Stimulated activated naive CD8-positive, alpha-beta T cell treated with anti-CD3 and anti-CD28 coated beads, Interleukin-15, amount 100 ng/mL, for 72 hours (primary cell): ENCODE results near the gene ZBTB18.
"Not testable (repeated sequence)": the region's sequence is repeated elsewhere in the genome, so short reads cannot be mapped to it uniquely, and the experiment has no call there.

ENCODE experiments used
- ATAC-seq: fragments of 150-1000 bp; cut with Tn5 transposase; 2 replicates; pipeline ENCODE4 v1.10.0; 2021; ENCODE audit warnings: mild to moderate bottlenecking, moderate library complexity
- DNase-seq, 2 donors: peaks; one replicate each; pipeline ENCODE4 v3.0.0; 2021 to 2022
- H3K27ac Mint-ChIP-seq, 2 donors: one replicate each; pipeline ENCODE4 v1.8.0; 2022; ENCODE audit warnings: mild to moderate bottlenecking in 2 of 2, mixed read lengths in 2 of 2, moderate library complexity in 2 of 2
- H3K27me3 Mint-ChIP-seq: one replicate; pipeline ENCODE4 v1.8.0; 2022; ENCODE audit warnings: mixed read lengths
- H3K4me1 Mint-ChIP-seq: one replicate; pipeline ENCODE4 v1.8.0; 2022; ENCODE audit warnings: mild to moderate bottlenecking, mixed read lengths
- H3K4me3 Mint-ChIP-seq, 2 donors: one replicate each; pipeline ENCODE4 v1.8.0; 2022; ENCODE audit warnings: mild to moderate bottlenecking in 2 of 2, mixed read lengths in 2 of 2, moderate library complexity in 1 of 2
- H3K9me3 Mint-ChIP-seq, 2 donors: one replicate each; pipeline ENCODE4 v1.8.0; 2022; ENCODE audit warnings: mixed read lengths in 2 of 2

The ZBTB18 gene

GRCh38 chr1:244027491-244028145 is 23.5 kb upstream of the ZBTB18 start:
- Mint-ChIP-seq H3K27ac (no peak overlapping the region), H3K4me3 (no peak overlapping the region), H3K4me1 (no peaks in the 10 kb centered on the region), H3K27me3 (no peaks in the 10 kb centered on the region), H3K9me3 (no peaks in the 10 kb centered on the region)
- DNase-seq (no peak), ATAC-seq (no peak)

- Mint-ChIP-seq H3K9me3 (no peaks in the 10 kb centered on the region), H3K27ac (no peak overlapping the region), H3K27me3 (peaks cover 8% of the 10 kb centered on the region), H3K4me1 (no peaks in the 10 kb centered on the region), H3K4me3 (no peak overlapping the region)
- DNase-seq = no peak
- ATAC-seq = no peak
Observed at GRCh38 chr1:244028701-244029100, 22.4 kb upstream of the ZBTB18 start.

GRCh38 chr1:244029124-244029523 is 22.0 kb upstream of the ZBTB18 start:
- peaks cover 8% of the 10 kb centered on the region for H3K27me3 Mint-ChIP-seq
- ATAC-seq (no peak), DNase-seq (no peak)
- H3K27ac Mint-ChIP-seq = no peak overlapping the region
- no peak overlapping the region for H3K4me3 Mint-ChIP-seq
- no peaks in the 10 kb centered on the region for H3K9me3 Mint-ChIP-seq
- H3K4me1 Mint-ChIP-seq = no peaks in the 10 kb centered on the region

GRCh38 chr1:244030481-244031040 is 20.5 kb upstream of the ZBTB18 start:
- no peak overlapping the region for H3K27ac Mint-ChIP-seq
- no peak overlapping the region for H3K4me3 Mint-ChIP-seq
- no peak for ATAC-seq
- H3K27me3 Mint-ChIP-seq = peaks cover 8% of the 10 kb centered on the region
- DNase-seq = no peak
- H3K4me1 Mint-ChIP-seq = no peaks in the 10 kb centered on the region
- H3K9me3 Mint-ChIP-seq = no peaks in the 10 kb centered on the region

GRCh38 chr1:244035358-244035757 is 15.7 kb upstream of the ZBTB18 start:
- H3K27ac Mint-ChIP-seq = no peak overlapping the region
- no peak overlapping the region for H3K4me3 Mint-ChIP-seq
- H3K9me3 Mint-ChIP-seq = no peaks in the 10 kb centered on the region
- DNase-seq = no peak
- peaks cover 8% of the 10 kb centered on the region for H3K27me3 Mint-ChIP-seq
- no peaks in the 10 kb centered on the region for H3K4me1 Mint-ChIP-seq
- ATAC-seq = no peak

GRCh38 chr1:244037252-244037651 is 13.8 kb upstream of the ZBTB18 start:
- Mint-ChIP-seq H3K27ac (no peak overlapping the region), H3K9me3 (no peaks in the 10 kb centered on the region), H3K27me3 (peaks cover 8% of the 10 kb centered on the region), H3K4me3 (no peak overlapping the region), H3K4me1 (no peaks in the 10 kb centered on the region)
- ATAC-seq (no peak), DNase-seq (no peak)

- no peak overlapping the region for H3K4me3 Mint-ChIP-seq
Observed at GRCh38 chr1:244041466-244042120, 9.5 kb upstream of the ZBTB18 start.

GRCh38 chr1:244042293-244042692 is 8.8 kb upstream of the ZBTB18 start:
- ATAC-seq (no peak), DNase-seq (no peak)
- Mint-ChIP-seq H3K4me1 (peaks cover 23% of the 10 kb centered on the region), H3K4me3 (no peak overlapping the region), H3K9me3 (no peaks in the 10 kb centered on the region), H3K27me3 (no peaks in the 10 kb centered on the region), H3K27ac (no peak overlapping the region)

More at GRCh38 chr1:244041466-244042120, 9.5 kb upstream of the ZBTB18 start:
- peaks cover 16% of the 10 kb centered on the region for H3K4me1 Mint-ChIP-seq
- DNase-seq (no peak), ATAC-seq (no peak)
- H3K27me3 Mint-ChIP-seq = no peaks in the 10 kb centered on the region
- no peaks in the 10 kb centered on the region for H3K9me3 Mint-ChIP-seq
- H3K27ac Mint-ChIP-seq = no peak overlapping the region

GRCh38 chr1:244044423-244044822 is 6.7 kb upstream of the ZBTB18 start:
- H3K4me1 Mint-ChIP-seq = peaks cover 24% of the 10 kb centered on the region
- ATAC-seq (no peak), DNase-seq (no peak)
- no peak overlapping the region for H3K4me3 Mint-ChIP-seq
- no peaks in the 10 kb centered on the region for H3K9me3 Mint-ChIP-seq
- H3K27me3 Mint-ChIP-seq = no peaks in the 10 kb centered on the region
- H3K27ac Mint-ChIP-seq = no peak overlapping the region

- not testable (repeated sequence) for H3K27me3 Mint-ChIP-seq, H3K9me3 Mint-ChIP-seq, H3K4me3 Mint-ChIP-seq, ATAC-seq, DNase-seq, H3K27ac Mint-ChIP-seq
- peaks cover 24% of the 10 kb centered on the region for H3K4me1 Mint-ChIP-seq
Observed at GRCh38 chr1:244046254-244046653, 4.8 kb upstream of the ZBTB18 start.

GRCh38 chr1:244046907-244047611 is 4.0 kb upstream of the ZBTB18 start:
- H3K4me3 Mint-ChIP-seq = peak overlapping the region; percentile 98 to 99

GRCh38 chr1:244047621-244048255 is 3.3 kb upstream of the ZBTB18 start:
- DNase-seq (no peak), ATAC-seq (peak; percentile 69)
- Mint-ChIP-seq H3K4me3 (peak overlapping the region; percentile 98 to 99), H3K27me3 (no peaks in the 10 kb centered on the region), H3K27ac (peak overlapping the region; percentile 98 to 99), H3K4me1 (peaks cover 24% of the 10 kb centered on the region), H3K9me3 (no peaks in the 10 kb centered on the region)

More at GRCh38 chr1:244046907-244047611, 4.0 kb upstream of the ZBTB18 start:
- no peaks in the 10 kb centered on the region for H3K27me3 Mint-ChIP-seq
- DNase-seq (no peak), ATAC-seq (no peak)
- peaks cover 24% of the 10 kb centered on the region for H3K4me1 Mint-ChIP-seq
- no peaks in the 10 kb centered on the region for H3K9me3 Mint-ChIP-seq
- peak overlapping the region; percentile 28 to 98 for H3K27ac Mint-ChIP-seq

- DNase-seq (peak; percentile 94 to 96), ATAC-seq (peak; percentile 90)
- peaks cover 24% of the 10 kb centered on the region for H3K4me1 Mint-ChIP-seq
- no peaks in the 10 kb centered on the region for H3K9me3 Mint-ChIP-seq
- H3K27ac Mint-ChIP-seq = peak overlapping the region; percentile 38 to 67
- no peaks in the 10 kb centered on the region for H3K27me3 Mint-ChIP-seq
- peak overlapping the region; percentile 98 to 99 for H3K4me3 Mint-ChIP-seq
Observed at GRCh38 chr1:244048256-244049161, 2.6 kb upstream of the ZBTB18 start.

GRCh38 chr1:244049162-244050013 is 1.7 kb upstream of the ZBTB18 start:
- H3K9me3 Mint-ChIP-seq = no peaks in the 10 kb centered on the region
- H3K27me3 Mint-ChIP-seq = no peaks in the 10 kb centered on the region
- peaks cover 24% of the 10 kb centered on the region for H3K4me1 Mint-ChIP-seq
- ATAC-seq (no peak), DNase-seq (peak; percentile 26 to 38)
- peak overlapping the region in 1 of 2 donors; percentile 99 for H3K4me3 Mint-ChIP-seq
- H3K27ac Mint-ChIP-seq = peak overlapping the region; percentile 90 to 95
